ENCODE data around the gene SMPD2.

DNA sequence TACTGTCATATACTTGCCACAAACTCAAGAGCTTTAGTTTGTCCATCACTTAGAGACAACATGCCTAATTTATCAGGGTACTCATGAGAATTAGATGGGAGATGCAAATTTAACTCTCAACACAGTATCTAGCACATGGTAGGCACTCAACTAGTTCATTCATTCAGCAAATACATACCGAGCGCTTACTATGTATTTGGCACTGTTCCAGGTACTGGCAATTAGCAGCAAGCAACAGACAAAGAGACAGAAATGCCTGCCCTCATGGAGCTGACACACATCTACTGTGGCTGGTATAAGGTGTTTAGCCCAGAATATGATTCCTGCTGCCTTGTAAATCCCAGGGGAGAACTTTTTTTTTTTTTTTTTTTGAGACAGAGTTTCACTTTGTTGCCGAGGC lies 10.3 kb downstream of the SMPD2 start:
- no peak for TF ChIP-seq POLR2A (IDR thresholded peaks at IDR 0.05; ENCODE audit: low read depth, low read length)
- TF ChIP-seq POLR2AphosphoS5 (IDR thresholded peaks at IDR 0.05; ENCODE audit: low read depth, low read length), result no peak
- TF ChIP-seq TAF1 (IDR thresholded peaks at IDR 0.05; ENCODE audit: borderline replicate concordance, low read depth, low read length), result no peak

All from GM12892 (cell line).